NCI-H82 treated with DMSO at 0.1 percent for 48 hours (cell line): ENCODE data around the gene RCE1.

Experiments
- DNase-seq: peaks from one replicate; lab custom pipeline; 2025; ENCODE audit not compliant: unreplicated experiment; lab: John Stamatoyannopoulos, UW

Gene RCE1

DNA sequence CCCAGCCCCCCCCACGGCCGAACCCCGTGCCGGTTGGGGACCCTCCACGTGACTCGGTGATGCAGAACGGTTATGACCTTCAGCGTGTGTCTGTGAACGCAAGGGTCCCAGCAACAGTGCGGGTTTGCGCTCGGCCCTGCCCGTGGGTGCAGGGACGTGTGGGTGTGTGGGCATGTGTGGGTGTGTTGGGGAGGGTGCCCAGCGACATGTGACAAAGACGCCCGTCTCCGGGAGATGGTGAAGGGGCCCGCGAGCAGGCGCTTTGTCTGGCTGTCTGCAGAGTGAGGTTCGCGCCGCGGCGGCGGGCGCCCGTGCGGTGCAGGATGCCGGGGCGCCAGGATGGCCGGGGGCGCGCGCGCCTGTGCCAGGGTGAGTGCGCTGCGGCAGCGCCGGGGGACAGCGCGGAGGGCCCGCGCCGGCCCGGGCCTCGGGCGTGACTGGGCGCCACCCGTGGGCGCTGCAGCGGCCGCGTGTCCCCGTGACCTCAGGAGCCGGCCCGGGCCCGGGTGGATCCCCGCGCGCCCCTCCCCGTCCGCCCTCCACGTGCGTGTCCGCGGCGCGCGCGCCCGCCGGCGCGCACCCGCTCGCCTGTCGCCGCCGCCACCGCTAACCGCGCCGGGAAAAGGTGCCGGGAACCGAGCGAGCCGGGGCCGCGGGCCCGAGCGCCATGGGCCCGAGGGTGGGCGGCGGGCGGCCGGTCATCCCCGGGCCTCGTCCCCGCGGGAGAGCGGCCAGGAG lies 13.4 kb downstream of the RCE1 start, which contains the start of gene LRFN4:
Gene LRFN4, plus strand, starts transcription at position 569 of the 738 bp plus-strand sequence. CDS start 681 bp downstream, outside the sequence.
- DNase-seq = no peak

DNA sequence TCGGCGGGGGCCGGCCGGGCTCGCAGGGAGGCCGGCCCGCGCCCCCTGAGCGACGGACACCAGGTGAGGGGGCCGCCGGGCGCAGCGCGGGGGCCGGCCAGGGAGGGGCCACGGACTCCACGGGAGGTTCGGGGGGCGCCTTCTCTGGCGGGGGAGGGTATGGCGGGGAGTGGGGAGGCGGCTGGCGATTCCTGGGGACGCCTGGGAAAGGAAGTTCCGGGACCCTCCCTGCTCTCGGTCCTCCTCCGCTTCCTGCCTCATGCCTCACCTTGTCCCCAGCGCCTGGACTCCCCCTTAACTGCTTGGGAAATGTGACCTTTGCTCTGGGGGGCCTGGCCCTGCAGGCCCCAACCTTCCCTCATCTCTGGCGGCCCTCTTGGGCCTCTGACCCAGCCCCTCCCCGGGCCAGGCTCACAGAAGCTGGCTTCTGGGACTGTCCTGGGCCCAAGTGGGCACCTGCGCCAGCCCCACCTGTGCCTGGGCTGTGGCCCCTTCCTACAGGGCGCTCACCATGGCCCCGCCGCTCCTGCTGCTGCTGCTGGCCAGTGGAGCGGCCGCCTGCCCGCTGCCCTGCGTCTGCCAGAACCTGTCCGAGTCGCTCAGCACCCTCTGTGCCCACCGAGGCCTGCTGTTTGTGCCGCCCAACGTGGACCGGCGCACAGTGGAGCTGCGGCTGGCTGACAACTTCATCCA lies 14.1 kb downstream of the RCE1 start:
- DNase-seq = no peak

DNA sequence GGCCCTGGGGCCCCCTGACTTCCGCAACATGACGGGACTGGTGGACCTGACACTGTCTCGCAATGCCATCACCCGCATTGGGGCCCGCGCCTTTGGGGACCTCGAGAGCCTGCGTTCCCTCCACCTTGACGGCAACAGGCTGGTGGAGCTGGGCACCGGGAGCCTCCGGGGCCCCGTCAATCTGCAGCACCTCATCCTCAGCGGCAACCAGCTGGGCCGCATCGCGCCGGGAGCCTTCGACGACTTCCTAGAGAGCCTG lies 14.6 kb downstream of the RCE1 start:
- DNase-seq = no peak

DNA sequence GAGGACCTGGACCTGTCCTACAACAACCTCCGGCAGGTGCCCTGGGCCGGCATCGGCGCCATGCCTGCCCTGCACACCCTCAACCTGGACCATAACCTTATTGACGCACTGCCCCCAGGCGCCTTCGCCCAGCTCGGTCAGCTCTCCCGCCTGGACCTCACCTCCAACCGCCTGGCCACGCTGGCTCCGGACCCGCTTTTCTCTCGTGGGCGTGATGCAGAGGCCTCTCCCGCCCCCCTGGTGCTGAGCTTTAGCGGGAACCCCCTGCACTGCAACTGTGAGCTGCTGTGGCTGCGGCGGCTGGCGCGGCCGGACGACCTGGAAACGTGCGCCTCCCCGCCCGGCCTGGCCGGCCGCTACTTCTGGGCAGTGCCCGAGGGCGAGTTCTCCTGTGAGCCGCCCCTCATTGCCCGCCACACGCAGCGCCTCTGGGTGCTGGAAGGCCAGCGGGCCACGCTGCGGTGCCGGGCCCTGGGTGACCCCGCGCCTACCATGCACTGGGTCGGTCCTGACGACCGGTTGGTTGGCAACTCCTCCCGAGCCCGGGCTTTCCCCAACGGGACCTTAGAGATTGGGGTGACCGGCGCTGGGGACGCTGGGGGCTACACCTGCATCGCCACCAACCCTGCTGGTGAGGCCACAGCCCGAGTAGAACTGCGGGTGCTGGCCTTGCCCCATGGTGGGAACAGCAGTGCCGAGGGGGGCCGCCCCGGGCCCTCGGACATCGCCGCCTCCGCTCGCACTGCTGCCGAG lies 15.1 kb downstream of the RCE1 start:
- no peak for DNase-seq

DNA sequence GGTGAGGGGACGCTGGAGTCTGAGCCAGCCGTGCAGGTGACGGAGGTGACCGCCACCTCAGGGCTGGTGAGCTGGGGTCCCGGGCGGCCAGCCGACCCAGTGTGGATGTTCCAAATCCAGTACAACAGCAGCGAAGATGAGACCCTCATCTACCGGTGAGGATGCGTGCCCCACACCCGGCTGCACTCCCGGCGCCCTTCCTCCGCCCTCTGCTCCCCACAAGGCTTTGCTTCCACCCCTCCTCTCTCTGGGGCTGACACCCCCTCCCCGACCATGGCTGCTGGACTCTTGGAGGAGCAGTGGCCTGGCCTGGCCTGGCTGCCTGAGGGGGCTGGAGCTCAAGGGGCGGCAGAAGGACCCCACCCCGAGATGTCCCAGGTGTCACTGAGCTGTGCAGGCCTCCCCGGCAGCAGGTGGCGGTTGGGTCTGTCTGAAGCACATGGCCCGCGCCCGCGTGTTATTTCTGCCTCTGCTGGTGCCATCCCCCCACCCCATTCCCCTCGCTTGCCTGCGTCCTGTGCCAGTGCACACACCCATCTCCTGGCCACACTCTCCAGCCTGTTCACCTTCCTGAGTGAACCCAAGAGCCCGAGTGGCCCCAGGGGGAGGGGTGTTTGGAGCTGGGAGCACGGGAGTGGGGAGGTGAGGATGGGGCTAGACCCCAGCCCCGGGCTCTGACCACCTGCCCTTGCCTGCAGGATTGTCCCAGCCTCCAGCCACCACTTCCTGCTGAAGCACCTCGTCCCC lies 15.9 kb downstream of the RCE1 start:
- no peak for DNase-seq

DNA sequence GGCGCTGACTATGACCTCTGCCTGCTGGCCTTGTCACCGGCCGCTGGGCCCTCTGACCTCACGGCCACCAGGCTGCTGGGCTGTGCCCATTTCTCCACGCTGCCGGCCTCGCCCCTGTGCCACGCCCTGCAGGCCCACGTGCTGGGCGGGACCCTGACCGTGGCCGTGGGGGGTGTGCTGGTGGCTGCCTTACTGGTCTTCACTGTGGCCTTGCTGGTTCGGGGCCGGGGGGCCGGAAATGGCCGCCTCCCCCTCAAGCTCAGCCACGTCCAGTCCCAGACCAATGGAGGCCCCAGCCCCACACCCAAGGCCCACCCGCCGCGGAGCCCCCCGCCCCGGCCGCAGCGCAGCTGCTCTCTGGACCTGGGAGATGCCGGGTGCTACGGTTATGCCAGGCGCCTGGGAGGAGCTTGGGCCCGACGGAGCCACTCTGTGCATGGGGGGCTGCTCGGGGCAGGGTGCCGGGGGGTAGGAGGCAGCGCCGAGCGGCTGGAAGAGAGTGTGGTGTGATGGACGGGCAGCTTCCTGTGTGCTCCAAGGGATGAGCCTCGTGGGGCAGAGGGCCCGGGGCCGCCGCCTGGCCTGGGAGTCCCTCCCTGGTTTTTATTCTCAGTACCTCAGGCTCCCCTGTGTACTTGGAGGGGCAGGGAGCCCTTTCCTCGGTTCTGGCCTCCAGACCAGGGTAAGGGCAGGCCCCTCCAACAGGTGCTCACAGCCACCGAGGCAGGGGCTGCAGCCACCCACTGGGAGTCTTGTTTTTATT lies 16.6 kb downstream of the RCE1 start:
- DNase-seq = no peak

DNA sequence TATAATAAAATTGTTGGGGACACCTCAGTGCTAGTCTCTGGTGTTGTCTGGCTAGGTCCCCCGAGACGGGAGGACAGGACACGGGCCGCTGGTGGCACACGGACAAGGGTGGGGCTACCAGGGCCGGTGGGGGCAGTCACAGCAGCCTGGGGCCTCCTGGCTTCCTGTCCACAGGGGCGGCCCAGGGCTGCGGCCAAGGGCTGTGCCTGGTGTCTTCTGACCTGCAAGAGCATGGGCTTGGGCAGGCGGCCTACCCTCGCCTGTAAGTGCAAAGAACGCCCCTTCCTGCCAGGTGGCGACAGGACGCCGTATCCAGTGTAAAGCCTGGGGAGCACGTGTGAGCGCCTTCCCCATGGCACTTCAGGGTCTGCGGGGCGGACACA lies 17.2 kb downstream of the RCE1 start:
- DNase-seq = no peak

DNA sequence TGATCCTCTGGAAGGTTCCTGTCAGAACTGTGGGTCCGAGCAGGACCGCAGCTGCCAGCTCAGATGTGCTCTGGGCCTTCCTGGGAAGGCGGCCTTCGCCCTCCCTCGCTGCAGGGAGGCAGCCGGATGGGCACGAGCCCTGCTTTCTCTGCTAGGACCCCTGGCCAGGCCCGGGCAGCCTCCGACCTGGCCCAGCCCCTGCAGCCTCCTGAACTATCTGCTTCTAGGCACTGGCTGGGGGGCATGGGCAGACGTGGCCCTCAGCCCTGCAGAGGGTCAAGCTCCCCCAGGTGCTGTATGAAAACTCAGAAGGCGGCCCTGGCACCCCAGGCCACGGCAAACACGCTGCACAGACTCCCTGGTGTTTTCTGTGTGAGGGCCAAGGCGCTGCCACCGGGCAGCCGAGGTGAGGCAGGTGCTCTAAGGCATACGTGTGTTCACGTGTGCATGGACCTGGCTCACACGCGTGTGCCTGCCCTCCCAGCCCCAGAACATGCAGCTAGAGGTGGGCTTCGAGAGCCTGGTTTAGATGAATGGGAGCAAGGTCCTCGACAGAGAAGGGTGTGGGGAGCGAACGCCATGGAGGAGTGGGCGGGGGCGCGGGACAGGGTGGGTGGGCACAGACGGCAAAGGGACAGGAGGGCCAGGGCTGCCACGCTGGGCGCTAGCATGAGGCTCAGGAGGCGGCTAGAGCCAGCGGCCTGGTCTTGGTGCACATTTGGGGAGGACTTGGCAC lies 18.0 kb downstream of the RCE1 start:
- no peak for DNase-seq

DNA sequence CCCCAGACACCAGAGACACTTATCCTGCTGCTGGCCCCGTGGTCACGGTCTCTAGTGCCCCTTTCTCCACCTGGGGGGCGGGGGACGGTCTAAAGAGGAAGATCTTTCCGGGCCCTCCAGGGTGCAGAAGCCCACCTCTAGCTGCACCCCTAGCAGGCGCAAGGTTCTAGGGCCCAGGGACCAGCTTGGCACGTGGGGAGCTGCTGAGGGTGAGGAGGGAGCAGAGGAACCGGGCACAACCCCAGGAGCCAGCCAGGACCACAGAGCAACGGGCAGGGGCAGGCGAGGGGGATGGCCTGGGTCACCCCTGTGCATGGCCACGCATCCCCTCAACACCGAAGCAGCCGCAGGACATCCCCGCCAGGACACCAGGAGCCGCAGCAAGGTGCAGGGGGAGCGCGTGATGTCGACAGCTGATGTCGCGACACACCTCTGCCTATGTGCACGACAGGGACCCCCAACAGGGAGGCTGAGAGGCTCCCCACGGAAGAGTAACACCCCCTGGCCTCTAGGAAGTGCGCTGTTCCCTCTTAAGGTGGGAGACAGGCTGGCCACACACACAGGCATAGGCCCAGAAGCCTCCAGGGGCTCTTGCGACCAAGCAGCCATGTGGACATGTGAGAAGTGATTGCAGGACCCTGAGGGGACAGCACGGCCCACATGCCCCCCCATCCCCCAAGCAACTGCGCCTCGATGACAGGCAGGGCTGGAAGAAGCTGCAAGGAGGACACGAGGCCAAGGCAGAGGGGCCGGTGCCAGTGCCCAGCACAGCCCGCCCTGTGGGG lies 18.7 kb downstream of the RCE1 start:
- DNase-seq = no peak

DNA sequence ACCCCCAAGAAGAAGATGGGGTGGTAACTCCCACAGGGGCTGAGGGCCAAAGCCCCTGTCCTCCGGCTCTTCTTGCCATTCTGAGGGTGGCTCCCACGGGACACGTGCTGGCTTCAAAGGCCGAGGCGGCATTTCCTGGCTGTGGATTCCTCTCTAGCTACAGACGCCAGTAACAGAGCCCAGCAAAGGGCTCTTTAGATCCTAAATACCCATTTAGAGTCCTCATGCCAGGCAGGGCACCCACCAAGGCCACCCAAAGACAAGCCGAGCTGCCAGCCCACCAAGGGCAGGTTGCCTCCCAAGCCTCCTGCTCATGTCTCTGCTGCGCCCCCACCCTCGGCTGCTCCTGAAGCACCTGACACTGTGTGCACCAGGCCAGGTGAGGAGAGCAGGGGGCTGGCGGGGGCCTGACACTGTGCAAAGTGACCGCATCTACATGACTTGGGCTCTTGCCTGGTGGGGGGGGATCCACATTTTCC lies 19.4 kb downstream of the RCE1 start:
- no peak for DNase-seq

DNA sequence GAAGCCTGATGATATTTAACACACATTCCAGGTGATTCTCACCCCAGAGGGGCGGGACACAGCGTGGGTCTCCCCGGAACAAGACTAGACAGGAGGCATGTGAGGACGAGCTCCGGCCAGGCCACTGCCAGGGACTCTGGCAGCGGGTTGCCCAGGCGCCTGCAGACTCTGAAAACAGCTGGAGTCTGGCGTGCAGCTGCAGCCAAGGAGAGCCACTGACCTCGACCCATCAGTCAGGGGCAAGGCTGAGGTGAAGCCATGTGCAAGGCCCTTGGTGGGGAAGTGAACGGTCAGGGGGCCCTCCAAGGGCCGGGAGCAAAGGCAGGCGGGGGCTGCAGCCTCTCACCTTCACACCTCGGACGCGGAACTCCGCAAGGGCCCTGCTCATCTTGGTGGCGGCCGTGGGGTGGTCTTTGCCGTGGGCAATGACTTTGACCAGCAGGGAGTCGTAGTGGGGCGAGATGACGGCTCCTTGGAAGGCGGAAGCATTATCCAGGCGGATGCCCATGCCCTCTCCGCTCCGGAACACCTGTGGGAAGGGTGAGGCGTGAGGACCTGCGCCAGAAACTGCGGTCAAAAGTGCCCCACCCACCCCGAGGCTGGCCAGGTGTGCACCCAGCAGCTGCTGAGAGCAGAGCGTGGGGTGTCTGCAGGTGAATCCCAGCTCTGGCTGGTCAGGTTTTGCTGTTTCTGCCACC lies 20.3 kb downstream of the RCE1 start:
- DNase-seq = no peak

DNA sequence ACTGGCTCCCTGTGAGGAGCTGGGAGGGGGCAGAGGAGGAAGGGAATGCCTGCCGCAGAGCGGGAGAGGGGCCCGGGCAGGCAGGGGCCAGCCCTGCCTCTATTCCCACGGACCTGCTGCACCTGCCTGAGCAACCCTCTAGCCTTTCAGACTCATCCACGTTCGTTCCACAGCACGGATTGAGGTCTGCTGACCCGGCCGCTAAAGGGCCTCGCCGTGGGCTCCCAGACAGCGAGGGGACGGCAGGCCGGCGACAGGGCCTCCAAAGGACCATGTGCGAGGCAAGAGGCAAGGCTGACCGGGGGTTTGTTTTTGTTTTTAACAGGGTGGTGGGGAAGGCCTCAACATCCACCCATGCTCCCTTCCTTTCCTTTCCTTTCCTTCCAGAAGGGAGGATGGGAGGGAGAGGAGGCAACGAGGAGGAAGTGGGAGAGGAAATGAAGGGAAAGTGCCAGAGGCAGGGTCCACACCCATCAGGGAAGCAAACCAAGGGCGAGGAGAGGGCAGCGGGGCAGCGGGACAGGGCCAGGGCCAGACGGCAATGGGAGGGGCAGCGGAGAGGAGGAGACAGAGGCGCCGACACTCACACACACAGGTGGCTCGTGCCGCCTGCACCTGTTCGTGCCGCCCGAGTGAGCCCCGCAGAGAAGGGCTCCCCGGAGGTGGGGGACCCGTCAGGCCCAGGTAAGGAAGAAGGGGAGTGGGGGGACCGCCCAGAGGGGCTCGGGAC lies 21.1 kb downstream of the RCE1 start:
- no peak for DNase-seq

DNA sequence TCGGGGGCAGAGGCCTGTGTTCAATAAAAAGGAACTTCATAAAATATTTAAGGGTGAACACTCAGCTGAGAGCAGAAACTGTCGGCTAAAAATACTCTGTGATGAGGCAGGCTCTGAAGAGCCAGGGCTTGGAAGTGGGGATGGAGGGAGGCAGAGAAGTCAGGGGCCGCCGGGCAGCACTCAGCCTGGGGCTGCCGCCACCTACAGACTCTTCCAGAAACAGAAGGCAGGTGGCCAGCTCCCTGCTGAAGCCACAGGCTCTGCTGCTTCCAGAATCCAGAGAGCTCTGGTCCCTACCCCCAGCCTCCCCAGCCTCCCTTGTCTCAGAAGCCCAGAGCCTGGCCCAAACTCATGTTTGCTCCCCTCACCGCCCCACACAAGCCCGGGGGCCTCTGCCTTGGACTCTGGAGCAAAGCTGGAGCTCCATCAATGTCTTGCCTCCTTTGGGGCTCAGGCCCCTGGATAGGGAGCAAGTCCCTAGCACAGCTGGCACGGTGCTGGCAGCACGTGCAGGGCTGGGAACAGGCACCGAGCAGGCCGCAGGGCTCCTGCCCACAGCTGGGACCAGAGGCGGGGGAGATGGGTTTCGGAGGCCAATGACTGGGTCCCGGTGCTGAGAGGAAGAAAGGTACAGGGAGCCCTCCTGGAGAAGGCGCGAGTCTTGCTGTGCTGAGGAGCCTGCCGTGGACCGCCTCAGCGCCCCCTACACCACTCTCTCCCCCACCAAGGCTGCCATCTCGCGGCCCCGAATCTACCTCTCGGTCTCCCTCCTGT lies 21.9 kb downstream of the RCE1 start:
- no peak for DNase-seq

DNA sequence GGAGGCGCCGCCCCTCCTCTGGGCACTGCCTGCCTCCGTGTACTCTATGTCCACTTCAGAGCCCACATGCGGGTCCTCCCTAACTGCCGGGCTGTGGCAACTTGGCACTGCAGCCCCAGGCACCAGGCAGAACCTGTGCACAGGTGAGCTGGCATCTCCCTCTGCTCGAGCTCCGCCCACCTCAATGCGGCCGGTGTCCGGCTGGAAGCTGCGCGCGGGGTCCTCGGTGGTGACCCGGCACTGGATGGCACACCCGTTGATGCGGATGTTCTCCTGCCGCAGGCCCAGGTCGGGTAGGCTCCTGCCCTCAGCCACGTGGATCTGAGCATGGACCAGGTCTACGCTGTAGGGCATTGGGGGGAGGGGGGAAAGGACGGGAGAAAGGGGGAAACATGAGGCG lies 22.8 kb downstream of the RCE1 start:
- no peak for DNase-seq

DNA sequence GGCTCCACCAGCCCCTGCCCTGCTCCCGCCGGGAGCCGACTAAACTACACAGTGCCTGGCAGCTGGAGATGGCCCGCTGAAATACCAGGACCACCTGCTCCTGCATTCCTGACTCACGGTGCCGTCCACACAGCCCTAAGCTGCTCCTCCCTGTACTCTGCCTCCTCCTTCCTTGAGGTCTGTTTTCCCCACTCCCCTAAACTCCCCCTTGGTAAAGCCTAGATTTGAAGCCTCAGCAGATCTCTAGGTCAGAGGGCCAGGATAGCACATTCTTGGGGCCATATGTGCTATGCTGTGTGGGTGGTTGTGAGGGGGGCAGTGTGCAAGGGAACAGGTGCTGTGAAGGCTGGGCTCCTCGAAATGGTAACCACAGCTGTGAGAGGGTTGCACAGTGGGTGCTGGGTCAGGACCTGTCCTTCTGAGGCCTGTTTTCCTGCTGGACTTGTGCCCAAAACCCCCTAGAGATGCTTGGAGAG lies 23.3 kb downstream of the RCE1 start:
- DNase-seq = peak; percentile 47

DNA sequence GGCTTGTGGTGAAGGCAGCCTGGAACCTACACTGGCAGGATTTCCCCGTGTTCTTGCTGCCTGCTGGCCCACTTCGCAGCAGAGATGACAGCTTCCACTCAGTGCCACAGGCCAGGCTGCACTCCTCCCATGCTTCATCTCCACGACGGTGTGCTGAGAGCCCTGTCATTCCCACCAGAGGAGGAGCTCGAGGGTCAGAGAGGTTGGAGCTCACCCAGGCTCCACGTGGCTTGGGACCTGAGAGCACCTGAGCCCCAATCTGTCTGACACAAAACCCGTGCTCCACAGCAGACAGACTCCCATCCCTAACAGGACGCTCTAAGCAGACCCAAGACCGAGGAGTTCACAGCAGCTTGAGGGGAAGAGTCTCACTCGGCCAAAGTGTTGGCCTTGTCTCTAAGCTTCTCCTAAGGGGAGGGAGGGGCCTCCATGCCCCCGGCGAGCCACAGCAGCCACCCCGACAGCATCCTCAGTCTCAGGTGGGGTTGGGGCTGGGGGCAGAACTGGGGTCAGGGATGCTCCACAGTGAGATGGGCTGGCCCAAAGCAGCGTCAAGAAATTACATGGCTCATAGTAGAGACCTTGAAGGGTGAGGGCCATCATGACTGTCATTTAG lies 24.3 kb downstream of the RCE1 start:
- no peak for DNase-seq
